GM19351 (cell line): ENCODE results near the gene ALKBH2.
A peak's percentile ranks its signal among the peaks of the same experiment; 100 is the strongest.

Experiments used
- ATAC-seq: cut with Tn5 transposase; IDR thresholded peaks from one replicate; pipeline ENCODE4 v1.9.1; 2021; ENCODE audit warnings: mild to moderate bottlenecking, moderate library complexity; ENCODE audit not compliant: unreplicated experiment

The ALKBH2 gene

DNA sequence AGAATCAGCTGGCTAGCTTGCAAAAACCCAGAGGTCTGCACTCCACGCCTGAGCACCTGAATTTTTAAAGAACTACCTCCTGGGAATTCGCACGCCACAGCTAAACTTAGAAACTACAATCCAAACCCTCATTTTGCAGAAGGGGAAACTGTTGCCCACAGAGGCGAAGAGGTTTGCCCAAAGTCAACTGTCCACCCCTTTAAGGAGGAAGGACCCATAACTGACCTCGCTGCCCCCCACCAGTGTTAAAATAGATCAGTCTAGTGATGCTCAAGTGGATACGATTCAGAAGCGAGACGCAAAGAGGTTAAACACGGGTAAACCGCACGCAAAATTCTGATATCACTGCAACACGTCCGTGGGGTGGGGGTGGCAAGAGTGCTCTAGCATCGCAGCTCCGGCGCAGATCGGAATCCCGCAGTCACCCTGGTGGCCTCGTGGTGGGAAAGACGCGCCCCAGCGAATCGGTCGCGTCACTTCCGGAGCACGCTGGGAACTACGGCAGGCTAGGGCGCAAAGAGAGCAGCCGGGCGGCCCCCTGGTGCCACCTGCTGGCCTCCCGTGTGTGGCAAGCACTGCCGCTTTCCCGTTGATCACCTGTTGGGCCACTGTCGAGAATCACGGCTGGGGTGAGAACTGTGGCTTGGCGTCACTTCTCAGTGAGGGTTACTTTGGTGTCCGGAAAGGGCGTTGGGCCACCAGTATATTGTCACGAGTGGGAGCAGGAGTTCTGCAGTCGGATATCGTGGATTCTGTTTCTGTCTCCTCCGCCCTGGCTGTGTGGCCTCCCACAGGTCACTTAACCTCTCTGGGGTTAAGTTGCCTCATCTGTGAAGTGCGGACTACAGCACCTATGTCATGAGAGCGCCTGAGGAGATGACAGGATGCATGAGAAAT lies at the start of gene ALKBH2:
Gene ALKBH2, minus strand, starts transcription at position 451 of the 897 bp plus-strand sequence. CDS start 686 bp downstream, outside the sequence.
- ATAC-seq = peak; percentile 61

DNA sequence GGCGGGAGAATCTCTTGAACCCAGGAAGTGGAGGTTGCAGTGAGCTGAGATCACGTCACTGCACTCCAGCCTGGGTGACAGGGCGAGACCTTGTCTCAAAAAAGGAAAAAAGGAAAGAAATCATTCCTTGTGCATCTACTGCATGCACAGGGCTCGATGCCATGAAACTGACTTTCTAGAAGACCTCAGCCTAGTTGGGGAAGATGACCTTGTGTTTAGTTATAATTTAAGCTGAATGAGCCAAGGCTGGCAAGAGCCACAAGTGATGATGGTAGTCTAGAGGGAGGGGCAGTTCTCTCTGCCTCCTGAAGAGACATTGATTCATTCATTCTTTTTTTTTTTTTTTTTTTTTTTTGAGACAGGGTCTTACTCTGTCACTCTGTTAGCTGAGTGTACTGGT lies 47.3 kb upstream of the ALKBH2 start:
- no peak for ATAC-seq

DNA sequence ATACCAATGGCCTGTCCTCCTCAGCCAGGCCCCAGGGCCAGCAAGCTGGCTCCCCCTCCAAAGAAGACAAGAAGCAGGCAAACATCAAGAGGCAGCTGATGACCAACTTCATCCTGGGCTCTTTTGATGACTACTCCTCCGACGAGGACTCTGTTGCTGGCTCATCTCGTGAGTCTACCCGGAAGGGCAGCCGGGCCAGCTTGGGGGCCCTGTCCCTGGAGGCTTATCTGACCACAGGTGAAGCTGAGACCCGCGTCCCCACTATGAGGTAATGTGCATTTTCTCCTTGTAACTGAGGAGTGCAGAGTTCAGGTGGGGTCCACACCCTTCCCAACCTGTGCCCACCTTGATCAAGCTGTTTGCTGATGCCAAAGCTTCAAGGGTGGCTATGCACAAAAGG lies 46.5 kb upstream of the ALKBH2 start:
- ATAC-seq = no peak

DNA sequence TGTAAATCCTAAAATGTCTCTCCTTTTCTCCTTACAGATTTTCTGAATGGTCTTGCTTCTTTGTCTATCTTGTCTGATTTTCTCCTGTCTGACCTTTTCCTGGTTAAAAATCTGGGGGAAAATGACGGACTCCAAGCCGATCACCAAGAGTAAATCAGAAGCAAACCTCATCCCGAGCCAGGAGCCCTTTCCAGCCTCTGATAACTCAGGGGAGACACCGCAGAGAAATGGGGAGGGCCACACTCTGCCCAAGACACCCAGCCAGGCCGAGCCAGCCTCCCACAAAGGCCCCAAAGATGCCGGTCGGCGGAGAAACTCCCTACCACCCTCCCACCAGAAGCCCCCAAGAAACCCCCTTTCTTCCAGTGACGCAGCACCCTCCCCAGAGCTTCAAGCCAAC lies 46.1 kb upstream of the ALKBH2 start:
- no peak for ATAC-seq

DNA sequence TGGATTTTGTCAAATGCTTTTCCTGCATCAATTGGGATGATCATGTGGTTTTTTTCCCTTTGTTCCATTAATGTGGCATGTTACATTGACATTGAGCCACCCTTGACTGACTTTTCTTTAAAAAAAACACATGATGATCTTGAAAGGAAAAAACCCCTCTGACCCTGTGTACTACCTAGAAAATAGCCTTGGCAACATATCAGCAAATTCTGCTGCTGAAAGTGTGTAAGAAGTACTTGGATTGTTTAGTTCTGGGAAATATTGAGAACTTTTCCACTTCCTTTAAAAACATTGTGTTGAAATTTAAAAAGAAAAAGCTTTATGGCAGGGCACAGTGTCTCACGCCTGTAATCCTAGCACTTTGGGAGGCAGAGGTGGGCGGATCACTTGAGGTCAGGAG lies 43.8 kb upstream of the ALKBH2 start:
- no peak for ATAC-seq

DNA sequence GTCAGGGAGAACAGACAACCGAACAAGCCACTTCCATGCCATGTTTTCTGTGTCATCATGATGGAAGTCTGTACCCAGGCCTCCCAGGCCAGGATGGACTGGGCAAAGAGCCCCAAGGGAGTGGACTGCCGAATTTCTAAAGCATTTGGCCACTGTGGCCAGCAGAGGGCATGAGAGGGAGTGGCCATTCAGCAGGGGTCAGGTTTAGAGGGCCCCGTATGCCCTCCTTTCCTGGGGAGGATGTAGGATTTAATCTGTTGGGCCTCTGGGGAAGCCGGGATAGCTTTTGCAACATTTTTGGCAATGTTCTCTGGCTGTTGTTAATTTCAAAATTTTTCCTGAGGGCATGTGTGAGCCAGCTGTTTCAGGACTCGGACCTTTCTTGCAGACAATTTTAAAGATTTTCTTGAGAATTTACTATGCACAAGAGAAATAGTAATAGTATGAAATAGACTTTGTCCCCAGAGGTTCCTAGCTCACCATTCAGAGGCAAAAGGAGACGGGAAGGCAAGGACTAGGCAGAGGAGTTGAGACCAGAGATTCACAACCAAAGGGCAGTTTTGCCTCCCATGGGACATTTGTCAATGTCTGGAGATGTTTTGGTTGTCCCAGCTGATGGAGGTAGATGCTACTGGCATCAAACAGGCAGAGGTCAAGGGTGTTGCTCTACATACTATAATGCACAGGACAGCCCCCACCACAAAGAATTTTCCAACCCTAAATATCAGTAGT lies 41.1 kb upstream of the ALKBH2 start:
- no peak for ATAC-seq

DNA sequence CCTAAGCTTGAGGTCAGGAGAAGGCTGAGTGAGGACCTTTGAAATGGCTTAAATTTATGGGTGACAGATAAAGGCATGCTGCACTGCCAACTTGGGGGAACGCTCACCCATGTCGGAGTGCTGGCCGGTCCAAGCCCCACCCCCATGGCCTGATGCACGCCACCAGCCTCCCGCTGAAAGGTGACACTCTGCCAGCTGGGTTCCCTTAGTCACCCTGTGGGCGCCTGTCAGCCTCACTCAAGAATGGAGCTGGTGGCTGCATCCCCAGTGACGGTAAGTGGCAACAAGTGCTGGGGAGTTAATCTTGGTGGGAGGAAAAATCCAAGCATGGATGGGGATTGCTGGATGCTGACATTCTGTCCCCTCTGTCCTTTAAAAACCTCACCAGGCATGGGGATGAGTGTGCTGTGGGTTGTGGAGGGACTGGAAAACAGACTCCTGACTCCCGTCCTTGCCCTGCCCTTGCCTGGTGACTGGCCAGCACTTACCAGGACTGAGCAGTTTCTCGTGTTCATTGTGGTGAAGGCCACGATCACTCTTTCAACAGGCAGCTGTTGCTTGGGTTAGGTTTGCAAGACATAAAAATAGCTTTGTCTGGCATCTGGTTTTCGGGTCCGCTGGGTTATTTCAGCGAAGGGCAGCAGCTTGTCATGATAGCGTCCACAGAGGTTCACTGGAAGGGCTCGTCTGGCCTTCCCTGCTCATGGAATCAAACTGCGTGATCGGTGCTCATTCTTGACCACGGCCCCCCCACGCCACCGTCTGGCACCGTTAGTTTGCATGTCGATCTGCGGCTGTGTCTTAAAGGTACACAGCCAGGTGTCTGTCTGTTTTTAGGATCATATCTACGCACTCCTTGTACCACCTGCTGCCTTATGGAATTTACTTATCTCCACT lies 38.1 kb upstream of the ALKBH2 start:
- no peak for ATAC-seq

DNA sequence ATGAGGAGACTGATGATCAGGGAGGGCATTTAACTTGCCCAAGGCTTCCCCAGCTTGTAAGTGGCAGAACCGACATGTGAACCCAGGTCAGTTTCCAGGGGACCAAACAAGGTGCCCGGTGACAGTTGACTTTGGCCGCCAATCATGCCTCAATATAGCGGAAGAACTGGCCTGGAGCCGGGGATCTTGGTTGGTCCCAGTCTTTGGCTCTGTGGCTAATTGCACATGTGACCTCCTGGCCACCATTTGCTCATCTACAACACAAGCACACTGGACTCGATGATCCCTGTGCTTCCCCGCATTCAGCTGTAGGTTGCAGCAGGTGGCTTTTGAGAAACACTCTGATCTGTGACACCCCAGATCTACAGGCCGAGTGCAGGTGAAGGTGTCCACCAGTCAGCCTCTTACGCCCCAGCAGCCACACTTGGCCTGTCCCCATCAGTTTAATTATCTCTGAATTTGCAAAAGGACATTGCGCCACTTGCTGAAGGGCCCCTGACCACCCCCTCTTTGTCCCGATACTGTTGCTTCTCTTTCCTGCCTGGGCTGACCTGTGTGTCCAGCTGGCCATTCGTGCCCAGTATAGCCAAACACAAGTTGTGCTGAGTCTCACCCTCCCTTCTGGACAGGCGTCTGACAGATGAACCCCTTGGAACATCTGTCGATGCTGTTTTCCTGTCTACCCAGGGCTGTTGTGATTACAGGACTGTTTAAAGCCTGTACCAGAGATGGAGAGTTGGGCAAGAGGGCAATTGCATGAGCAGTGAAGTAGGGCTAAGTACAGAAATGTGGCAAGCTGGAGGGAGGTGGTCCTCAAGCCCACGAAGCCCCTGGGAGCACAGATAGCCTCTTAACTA lies 37.3 kb upstream of the ALKBH2 start:
- ATAC-seq = no peak

DNA sequence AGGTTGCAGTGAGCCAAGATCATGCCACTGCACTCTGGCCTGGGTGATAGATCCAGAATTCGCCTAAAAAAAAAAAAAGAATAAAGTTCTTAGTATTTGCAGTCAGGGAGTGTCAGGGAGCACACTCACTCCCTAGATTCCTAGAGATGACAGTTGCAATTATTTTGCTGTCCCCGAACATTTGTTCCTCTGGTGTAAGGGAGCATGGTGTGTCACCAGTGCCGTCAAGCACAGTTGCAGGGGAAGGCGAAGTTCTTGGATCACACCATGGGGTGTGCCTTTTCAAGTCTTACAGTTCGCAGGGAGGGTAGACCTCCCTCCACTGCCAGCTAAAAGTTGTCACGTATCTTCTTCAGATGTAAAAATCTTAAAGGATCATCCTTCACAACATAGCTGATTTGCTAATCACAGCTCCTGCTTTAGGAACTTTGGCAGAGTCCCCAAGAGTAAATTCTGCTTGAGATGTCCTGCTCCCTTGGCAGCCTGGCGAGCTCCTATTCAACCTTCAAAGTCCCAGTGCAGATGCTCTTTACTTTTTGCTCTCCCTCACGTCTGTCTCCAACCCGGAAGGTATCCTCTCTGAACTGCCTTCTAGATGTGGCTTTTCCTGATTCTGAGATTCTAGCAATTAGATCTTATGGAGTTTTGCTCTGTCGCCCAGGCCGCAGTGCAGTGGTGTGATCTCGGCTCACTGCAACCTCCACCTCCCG lies 34.4 kb upstream of the ALKBH2 start:
- ATAC-seq = no peak

DNA sequence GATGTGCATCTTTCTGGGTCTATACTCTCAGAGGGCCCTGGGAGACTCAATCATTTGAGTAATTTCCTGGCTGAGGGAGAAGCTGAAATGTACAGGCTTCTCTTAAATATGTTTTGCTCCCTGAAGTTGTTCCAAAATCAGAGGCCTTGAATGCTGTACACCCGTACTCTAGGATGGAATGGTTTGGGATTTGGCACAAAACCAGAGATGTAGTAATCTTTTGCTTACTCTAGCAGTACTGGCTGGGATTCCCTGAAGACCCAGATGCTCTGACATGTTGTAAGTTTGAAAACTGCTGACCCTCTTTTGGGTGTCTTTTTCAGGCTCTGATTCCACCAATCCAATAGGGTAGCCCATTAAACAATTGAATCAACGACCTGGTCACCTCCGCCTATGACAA lies 33.5 kb upstream of the ALKBH2 start:
- no peak for ATAC-seq

DNA sequence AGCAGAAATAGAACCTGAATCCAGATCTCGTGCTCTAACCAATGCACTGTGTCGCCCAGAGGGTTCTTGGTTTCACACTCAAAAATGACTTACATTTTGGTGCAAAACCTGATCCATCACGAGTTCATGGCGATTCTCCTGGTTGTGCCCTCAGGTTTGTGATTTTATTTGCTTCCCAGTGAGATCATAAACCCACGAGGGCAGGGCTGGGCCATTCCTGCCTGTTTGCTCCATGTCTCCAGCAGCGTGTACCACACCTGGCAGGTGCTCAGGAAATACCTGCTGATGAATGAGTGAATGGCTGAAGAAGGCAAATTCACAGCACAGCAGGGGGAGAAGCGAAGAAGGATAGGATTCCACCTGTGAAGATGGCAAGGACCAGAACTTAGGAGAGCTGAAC lies 32.5 kb upstream of the ALKBH2 start:
- ATAC-seq = no peak

DNA sequence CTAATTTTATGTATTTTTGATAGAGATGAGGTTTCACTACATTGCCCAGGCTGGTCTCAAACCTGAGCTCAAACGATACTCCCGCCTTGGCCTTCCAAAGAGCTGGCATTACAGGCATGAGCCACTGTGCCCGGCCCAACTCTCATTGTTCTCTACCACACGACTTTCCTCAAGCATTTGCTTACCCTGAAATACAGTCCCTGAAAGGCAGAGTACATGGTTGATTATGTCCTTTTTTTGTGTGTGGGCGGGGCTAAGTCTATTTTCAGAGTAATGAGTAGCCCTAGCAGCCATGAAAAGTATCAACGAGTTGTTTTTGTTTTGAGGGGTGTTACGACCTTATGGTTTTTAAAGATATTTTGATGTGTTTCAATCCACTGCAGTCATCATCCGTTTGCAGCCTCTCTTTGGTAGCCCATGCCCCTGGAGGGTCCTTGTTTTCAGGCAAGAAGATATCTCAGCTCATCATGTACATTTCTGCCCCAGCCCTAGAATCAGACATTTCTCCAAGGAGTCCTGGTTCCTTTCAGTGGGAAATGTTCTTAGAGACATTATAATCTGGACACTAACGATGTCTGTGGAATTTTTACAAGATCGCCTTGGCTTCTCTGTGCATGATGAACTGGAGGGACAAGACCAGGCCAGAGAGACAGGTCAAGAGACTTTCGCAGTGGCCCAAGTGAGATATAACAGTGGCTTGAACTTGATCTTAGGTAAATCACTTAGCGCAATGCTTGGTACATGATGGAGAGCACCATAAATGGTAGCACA lies 31.8 kb upstream of the ALKBH2 start:
- no peak for ATAC-seq

DNA sequence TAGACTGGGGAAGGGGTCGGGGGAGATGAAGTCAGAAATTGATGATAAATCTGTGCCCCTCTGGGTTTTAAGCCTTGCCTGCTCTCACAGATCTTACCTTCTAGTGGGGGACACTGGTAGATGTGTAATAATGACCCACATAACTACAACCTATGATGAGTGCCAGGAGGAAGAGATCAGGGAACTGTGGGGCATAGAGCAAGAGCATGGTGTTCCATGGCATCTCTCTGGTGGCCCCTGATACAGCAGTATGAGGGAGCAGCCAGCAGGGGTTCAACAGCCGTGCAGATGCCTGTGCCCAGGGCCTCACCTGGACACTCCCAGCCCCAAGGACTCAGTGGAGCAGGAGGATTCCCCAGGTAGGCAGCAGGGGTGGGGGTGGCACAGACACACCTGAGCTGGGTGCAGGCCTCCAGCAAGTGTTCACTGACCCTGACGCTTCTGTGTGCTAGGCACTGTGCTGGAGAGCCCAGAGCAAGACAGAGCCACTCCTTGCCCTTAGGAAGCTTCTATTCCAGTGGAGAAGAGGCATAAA lies 28.1 kb upstream of the ALKBH2 start:
- ATAC-seq = no peak

DNA sequence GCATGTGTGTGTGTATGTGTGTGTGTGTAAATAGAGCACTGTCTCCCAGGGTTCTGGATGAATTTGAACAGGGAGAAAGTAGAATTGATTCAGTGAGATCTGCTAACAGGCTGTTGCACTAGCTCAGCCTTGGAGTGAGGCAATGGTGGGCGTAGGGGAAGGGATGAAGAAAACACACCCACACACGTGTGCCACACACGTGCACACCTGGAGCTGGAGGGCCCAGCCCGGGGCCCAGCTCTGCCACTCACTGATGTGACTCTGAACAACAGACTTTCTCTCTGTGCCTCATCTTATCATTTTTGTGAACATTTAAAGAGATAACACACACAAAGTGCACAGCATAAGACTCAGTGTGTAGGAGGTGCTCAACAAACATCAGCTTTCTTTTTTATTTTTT lies 27.3 kb upstream of the ALKBH2 start:
- ATAC-seq = no peak

DNA sequence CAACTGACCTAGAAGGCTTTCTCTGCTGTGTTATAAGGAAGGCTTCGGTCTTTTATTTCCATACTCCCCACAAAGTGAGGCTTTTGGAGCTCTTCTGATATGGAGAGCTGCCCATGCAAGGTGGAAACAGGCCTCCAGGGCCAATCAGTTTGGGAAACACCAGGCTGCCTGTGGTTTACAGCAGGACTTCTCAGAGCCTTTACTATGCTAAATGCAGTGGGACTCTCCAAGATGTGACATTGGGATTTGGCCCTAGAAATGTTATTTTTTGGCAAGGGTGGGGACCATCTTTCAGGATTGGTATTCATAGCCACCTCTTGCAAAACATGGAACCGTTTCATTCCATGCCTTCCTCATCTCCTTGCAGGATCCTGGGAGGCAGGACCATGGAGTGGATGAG lies 26.8 kb upstream of the ALKBH2 start:
- ATAC-seq = no peak

DNA sequence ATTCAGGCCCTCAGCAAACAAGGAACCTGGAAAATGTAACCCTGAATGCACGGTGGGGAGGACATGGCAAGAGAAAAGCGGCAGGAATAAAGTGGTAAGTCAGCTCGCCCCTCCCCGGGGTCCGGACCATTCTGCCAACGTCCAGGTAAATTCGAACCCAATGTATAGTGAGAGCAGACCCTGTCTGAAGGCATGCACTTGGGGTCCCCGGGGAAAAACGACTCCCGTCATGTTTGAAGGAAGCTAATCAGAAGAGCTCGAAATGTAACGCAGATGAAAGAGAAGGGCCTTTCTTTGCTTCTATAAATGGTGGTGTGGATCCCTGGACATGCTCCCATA lies 23.3 kb upstream of the ALKBH2 start:
- ATAC-seq = no peak

DNA sequence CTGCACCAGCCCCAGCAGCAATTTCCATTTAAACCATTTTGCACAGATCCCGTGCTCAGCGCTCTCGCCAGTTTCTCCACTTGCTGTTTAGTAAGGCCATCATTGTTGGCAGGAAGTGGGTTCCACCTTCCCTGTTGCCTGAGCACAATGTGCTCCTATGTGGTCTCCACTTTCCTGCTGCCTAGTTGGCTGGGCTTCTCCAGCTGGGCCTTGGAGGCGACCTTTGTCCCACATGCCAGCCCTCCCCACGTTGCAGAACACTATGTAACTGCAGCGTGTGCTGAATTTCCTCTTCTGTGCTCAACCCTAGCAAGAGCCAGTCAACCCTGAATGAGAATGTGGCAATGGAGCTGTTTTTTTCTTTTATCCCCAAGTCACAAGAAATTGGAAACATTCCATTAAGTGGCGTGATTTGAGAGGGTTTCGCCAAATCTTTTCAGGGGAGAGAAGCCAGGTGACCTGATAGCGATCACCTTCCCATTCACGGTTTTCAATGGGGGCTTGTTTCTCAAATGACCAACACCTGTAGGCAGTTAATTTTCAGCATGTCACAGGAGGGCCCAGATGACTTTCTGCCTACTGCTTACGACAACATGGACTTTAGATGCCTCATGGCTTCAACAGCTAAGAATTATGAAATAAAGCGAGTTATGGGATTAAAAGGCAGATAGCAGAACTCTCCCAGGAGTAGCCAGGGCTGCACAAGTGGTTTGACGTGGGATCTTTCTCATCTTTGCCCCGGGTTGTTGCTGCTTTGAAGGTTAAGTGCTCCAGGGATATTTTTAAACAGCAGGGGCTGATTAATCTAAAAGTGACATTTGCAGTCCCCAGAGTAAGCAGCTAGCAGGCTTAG lies 22.7 kb upstream of the ALKBH2 start, which contains the start of gene ACACB:
Gene ACACB, plus strand, starts transcription at position 830 of the 853 bp plus-strand sequence. CDS start 22,819 bp downstream, outside the sequence.
- ATAC-seq = no peak

DNA sequence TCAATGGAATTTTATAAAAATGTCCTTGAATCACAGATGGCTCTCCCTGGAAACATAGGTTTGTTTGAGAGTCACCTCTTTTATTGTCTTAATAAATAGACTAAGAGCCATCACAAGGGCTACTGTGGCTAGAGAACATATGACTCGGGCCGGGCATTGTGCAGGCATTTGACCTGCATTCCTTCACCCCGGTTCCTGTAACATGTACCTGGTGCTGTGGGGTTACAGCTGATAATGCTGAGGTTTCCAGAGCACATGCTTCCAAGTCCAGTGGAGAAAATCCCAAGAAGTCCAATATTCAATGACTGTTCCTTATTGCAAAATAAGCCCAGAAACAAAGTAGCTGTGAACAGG lies 22.1 kb upstream of the ALKBH2 start:
- ATAC-seq = no peak
